ENCODE results near the gene ABCC2. TPM values are rescaled to one million over a fixed set of nuclear protein-coding genes. Genes with fewer than 3 reads are reported as not detected.
"Not testable (repeated sequence)": the region's sequence is repeated elsewhere in the genome, so short reads cannot be mapped to it uniquely, and the experiment has no call there.

The ABCC2 gene
- total RNA-seq, 1 donor from 2014 or later, result 0.70 TPM

DNA sequence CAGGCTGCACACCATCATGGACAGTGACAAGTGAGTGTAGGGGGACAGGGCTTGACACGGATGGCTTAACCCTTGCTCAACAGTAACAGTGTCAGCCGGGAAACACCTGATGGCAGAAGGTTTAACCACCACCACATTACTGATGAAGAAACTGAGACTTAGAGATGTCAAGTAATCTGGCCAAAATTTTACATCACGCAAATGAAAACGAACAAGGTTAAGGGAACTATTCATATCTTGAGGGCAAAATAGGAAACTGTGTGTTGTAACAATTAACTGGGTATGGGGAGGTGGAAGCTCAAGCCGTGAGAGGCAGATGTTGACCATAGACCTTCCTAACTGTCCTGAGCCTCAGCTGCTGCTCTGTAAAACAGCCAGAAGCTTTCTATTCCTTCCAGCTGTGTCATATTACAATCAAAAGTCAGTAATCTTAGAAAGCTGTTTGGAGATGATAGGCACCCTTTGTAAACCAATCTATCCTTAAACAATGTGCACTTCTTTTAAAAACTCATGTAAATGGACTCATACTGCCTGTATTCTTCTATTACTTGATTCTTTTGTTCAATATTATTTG, 68.4 kb downstream of the ABCC2 start:
- DNase-seq (ENCODE audit: extremely low read depth, low read depth, low spot score), result no peak

- DNase-seq (ENCODE audit: extremely low read depth, low read depth, low spot score), result no peak
Measured at GRCh38 chr10:99851825-99852224, 69.4 kb downstream of the ABCC2 start.

DNA sequence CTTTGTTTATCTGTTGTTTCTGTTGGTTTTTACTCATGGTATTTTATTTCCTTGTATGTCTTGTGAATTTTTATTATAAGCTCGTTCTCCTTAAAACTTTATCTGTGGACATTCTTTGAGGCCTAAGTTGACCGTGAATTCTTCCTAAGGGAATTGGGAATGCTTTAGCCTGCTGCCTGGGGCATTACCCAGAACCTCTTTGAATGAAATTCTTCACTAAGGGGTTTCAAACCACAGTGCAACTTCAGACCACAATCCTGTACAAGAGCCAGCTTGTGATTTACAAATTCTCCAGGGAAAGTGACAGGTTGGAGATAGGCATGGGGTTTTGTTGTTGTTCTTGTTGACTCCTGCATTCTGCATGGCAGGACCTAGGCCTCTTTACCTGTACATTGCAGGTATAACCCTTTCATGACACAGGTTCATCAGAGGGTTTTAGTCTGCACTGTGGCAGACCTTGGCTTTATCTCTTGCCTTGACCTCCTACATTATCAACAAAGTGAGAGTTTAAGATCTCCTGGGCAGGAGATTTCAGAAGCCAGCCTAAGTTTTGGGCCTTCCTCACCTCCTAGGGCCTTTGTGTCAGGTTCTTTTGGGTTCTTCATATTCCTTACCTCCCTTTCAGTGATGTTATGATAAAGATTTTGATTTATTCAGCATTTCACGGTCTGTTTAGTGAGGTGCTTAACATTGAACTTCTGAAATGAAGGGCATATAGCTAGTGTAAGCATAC, 70.2 kb downstream of the ABCC2 start:
- DNase-seq (ENCODE audit: extremely low read depth, low read depth, low spot score), result no peak

GRCh38 chr10:99853655-99854054, 71.2 kb downstream of the ABCC2 start:
- DNase-seq (ENCODE audit: extremely low read depth, low read depth, low spot score), result no peak

DNA sequence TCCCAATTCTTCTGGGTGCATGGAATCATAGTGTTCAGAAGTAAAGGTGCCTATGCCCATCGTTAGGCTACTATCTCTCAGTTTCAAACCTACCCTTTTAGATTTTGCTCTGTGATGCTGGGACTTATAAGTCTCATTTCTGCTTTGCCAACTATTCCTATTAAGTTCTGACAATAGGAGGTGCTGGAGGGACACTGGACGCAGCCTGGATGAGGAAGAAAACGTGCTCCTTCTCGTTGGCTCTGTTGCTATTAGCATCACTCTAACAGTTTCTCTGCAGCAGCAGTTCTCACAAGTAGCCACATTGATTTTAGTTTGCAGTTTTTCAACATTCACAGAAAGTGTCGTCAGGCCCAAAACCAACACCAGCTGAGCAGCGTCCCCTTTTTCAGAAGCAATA, 72.4 kb downstream of the ABCC2 start:
- peak; percentile 50 for DNase-seq (ENCODE audit: extremely low read depth, low read depth, low spot score)

DNA sequence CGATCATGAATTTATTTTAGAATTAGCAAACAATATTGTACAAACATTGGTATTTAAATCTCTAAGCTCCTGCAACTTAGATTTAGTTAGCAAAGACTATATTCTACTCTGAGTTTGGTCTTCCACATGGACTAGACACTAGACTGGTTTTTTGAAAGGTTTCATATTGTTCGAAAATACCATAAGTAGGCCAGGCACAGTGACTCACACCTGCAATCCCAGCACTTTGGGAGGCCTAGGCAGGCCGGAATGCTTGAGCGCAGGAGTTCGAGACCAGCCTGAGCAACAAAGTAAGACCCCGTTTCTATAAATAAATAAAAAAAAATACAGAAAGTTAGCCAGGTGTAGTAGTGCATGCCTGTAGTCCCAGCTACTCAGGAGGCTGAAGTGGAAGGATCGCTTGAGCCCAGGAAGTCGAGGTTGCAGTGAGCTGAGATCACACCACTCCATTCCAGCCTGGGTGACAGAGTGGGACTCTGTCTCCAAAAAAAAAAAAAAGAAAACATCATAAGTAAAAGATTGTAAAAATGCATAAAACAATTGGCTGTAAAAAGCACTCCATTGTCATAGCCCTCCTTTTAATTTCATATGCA, 73.1 kb downstream of the ABCC2 start:
- no peak for DNase-seq (ENCODE audit: extremely low read depth, low read depth, low spot score)

GRCh38 chr10:99858849-99859248, 76.4 kb downstream of the ABCC2 start:
- no peak for DNase-seq (ENCODE audit: extremely low read depth, low read depth, low spot score)

DNA sequence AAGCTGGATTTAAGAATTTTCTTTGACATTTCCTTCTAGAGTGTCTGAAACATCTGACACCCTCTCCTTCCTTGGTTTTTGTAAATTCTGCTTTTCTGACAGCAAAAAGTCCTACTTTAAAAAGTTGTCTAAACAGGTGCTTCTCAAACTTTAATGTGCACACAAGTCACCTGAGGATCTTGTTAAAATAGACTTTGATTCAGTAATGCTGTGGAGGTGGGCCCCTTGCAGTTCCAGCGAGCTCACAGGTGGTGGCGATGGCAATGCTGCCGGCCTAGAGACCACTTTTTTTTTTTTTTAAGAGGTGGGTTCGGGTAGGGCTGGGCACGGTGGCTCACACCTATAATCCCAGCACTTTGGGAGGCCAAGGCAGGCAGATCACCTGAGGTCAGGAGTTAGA, 77.1 kb downstream of the ABCC2 start:
- DNase-seq (ENCODE audit: extremely low read depth, low read depth, low spot score), result no peak

GRCh38 chr10:99860466-99860865, 78.0 kb downstream of the ABCC2 start:
- no peak for DNase-seq (ENCODE audit: extremely low read depth, low read depth, low spot score)

DNA sequence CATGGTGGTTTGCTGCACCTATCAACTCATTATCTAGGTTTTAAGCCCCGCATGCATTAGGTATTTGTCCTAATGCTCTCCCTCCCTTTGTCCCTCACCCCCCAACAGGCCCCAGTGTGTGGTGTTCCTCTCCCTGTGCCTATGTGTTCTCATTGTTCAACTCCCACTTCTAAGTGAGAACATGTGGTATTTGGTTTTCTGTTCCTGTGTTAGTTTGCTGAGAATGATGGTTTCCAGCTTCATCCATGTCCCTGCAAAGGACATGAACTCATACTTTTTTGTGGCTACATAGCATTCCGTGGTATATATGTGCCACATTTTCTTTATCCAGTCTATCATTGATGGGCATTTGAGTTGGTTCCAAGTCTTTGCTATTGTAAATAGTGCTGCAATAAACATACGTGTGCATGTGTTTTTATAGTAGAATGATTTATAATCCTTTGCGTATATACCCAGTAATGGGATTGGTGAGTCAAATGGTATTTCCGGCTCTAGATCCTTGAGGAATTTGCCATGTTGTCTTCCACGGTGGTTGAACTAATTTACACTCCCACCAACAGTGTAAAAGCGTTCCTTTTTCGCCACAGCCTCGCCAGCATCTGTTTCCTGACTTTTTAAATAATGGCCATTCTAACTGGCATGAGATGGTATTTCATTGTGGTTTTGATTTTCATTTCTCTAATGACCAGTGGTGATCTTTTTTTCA, 81.2 kb downstream of the ABCC2 start:
- peak; percentile 76 for DNase-seq (ENCODE audit: extremely low read depth, low read depth, low spot score)

GRCh38 chr10:99867250-99867649, 84.8 kb downstream of the ABCC2 start:
- DNase-seq (ENCODE audit: extremely low read depth, low read depth, low spot score), result not testable (repeated sequence)

DNA sequence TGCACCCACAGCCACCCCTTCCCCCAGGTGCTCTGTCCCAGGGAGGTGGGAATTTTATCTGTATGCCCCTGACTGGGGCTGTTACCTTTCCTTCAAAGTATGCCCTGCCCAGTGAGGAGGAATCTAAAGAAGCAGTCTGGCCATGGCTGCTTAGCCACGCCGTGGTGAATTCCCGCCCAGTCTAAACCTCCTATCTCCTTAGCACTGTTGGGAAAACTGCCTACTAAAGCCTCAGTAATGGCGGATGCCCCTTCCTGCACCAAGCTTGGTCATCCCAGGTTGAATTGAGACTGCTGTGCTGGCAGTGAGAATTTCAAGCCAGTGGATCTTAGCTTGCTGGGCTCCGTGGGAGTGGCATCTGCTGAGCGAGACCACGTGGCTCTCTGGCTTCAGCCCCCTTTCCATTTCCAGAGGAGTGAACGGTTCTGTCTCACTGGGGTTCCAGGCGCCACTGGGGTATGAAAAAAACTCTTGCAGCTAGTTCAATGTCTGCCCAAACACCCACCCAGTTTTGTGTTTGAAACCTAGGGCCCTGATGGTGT, 87.2 kb downstream of the ABCC2 start:
- DNase-seq (ENCODE audit: extremely low read depth, low read depth, low spot score), result no peak

DNA sequence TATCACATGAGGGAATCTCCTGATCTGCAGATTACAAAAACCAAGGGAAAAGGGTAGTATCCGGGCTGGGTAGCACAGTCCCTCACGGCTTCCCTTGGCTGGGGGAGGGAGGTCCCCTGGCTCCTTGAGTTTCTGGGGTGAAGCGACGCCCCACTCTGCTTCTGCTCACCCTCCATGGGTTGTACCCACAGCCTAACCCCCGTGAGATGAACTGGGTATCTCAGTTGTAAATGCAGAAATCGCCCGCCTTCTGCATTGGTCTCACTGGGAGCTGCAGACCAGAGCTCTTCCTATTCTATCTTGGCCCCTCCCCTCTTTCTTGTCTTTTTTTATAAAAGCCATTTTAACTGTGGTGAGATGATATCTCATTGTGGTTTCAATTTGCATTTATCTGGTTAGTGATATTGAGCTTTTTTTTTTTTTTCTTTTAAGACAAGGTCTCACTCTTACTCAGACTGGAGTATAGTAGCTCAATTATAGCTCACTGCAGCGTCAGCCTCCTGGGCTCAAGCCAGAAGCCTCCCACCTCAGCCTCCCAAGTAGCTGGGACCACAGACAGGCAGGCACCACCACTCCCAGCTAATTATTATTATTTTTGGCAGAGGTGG, 87.8 kb downstream of the ABCC2 start:
- DNase-seq (ENCODE audit: extremely low read depth, low read depth, low spot score), result no peak

DNA sequence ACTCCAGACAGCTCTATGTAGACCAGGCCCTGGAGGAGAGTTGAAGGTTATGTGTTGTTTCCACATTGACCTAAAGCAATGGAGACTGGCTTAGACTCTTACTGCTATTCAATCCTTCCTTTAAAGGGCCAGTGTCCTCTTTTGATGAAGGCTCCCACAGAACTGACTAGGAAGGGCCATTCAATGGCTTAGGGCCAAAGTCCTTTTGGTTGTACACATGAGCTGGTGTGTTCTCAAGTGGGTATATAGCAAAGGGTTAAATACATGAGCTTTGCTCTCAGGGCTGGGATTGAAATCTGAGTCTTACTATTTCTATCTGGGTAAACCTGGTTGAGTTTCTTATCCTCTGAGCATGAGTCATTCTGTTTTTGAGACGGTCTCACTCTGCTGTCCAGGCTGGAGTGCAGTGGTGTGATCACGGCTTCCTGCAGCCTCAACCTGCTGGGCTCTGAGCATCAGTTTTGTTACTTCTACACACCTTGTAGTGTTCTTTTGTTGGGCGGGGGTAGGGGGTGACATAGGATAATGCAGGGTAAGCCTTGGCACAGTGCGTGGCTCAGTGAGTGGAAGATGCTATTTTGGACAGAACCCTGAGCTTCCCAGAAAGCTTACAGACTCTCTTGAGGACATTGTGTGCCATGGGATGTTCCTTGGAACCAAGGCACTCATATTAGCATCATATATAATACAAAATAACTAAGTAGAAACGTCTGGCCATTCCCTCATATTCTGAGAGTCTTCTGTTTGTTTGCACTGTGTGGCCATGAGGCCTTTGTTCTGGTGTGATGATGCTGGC, 90.1 kb downstream of the ABCC2 start:
- no peak for DNase-seq (ENCODE audit: extremely low read depth, low read depth, low spot score)

GRCh38 chr10:99873846-99874245, 91.4 kb downstream of the ABCC2 start:
- no peak for DNase-seq (ENCODE audit: extremely low read depth, low read depth, low spot score)

DNA sequence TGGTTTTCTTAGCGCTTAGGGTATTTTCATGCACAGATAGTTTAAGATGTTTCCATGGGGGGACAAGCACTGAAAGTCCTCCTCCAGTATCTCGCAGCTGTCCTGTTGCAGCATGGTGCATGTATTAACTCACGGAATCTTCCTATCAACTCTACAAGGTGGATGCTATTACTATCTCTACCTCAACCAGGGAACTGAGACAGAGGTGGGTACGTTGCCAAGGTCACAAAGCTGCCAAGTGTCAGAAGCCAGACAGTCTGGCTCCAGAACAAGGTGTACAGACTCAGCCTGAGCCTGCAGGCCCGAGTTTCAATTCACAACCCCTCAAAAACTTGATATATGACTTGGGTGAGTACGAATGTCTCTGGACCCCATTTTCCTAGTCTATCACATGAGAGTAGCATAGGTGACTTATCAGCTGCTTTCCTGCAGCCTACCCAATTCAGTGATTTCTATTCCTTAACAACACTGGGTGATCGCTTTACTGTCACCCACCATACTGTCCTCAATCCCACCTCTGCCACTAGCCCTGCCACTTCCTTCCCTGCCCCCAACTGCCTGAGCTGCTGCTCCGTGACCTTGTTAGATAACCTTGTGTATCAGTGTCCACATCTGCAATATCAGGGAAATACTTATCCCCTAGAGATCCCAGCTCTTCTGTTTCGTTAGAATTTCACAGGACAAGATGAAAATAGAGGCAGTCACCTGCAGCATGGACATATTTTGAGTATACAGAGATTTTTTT, 92.1 kb downstream of the ABCC2 start:
- no peak for DNase-seq (ENCODE audit: extremely low read depth, low read depth, low spot score)

DNA sequence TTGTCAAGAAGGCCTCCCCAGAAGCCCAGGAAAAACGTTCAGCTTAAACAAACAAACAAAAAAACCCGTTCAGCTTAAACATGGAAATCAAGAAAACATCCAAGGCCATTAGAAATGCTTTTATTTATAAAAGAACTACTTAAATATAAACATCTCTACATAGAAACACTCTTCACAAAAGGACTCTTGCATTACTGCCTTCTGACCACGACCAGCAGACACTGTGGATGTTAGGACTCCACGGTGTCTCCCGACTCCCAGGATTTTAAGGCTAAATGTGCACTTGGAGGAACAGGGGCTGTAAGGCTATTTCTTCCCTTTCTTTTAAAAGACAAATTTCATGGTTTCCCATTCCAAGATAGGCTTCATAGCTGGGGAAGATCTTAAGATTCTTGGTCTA, 93.0 kb downstream of the ABCC2 start:
- no peak for DNase-seq (ENCODE audit: extremely low read depth, low read depth, low spot score)

- DNase-seq (ENCODE audit: extremely low read depth, low read depth, low spot score), result peak; percentile 75
Measured at GRCh38 chr10:99880080-99880835, 97.8 kb downstream of the ABCC2 start.

- DNase-seq (ENCODE audit: extremely low read depth, low read depth, low spot score), result no peak
Measured at GRCh38 chr10:99881371-99881770, 98.9 kb downstream of the ABCC2 start.
